ENCODE results near the gene PCTP.

DNA sequence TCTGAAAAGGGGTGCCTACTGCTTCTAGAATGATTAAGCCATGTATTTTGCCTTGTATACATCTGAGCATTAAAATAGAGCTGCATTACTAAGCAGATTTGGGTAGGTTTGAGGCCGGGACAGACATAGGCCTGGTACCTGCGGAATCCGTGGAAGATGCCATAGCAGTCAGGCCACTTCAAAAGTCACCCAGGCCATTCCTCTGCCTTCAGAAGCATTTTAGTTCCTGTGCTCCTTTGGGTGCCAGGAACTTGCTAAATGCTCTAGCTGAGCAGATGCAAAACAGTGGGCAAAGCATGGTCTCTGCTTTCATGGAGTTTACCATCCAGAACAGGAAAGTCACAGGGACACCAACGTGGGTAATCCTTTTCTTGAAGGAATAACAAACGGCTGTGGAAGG lies 22.5 kb upstream of the PCTP start:
- TF ChIP-seq, protein P1, sequence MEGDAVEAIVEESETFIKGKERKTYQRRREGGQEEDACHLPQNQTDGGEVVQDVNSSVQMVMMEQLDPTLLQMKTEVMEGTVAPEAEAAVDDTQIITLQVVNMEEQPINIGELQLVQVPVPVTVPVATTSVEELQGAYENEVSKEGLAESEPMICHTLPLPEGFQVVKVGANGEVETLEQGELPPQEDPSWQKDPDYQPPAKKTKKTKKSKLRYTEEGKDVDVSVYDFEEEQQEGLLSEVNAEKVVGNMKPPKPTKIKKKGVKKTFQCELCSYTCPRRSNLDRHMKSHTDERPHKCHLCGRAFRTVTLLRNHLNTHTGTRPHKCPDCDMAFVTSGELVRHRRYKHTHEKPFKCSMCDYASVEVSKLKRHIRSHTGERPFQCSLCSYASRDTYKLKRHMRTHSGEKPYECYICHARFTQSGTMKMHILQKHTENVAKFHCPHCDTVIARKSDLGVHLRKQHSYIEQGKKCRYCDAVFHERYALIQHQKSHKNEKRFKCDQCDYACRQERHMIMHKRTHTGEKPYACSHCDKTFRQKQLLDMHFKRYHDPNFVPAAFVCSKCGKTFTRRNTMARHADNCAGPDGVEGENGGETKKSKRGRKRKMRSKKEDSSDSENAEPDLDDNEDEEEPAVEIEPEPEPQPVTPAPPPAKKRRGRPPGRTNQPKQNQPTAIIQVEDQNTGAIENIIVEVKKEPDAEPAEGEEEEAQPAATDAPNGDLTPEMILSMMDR (IDR thresholded peaks at IDR 0.05), result no peak
- no peak for TF ChIP-seq POLR2A (IDR thresholded peaks at IDR 0.05)

Data from upper lobe of left lung (tissue), 4 donors.